ENCODE data around the gene EDDM13. TPM values are rescaled to one million over a fixed set of nuclear protein-coding genes. Genes with fewer than 3 reads are reported as not detected.

EDDM13 gene
- total and polyA plus RNA-seq, 2 of the 13 experiments (the other 11 are each of a cell fraction or from before 2014, with no cell fraction given), result not detected

GRCh38 chr19:56253737-56254136, 18.8 kb upstream of the EDDM13 start (continued):
- TF ChIP-seq ZNF574 (CRISPR knock-in tag; IDR thresholded peaks at IDR 0.05) (no peak), DPF2 (CRISPR knock-in tag; IDR thresholded peaks at IDR 0.05; ENCODE audit: borderline replicate concordance, low read depth) (no peak), ZNF607 (CRISPR knock-in tag; IDR thresholded peaks at IDR 0.05; ENCODE audit: borderline replicate concordance) (no peak)

- intact Hi-C loops (cut with micrococcal nuclease; ENCODE audit: unreplicated experiment), result no loop called here
- FAIRE-seq, result no peak
- POLR2A ChIA-PET, result no interaction called here
- no peak for TF ChIP-seq FOXK2 (IDR thresholded peaks at IDR 0.05)
- no peak for TF ChIP-seq ZXDC (CRISPR knock-in tag; IDR thresholded peaks at IDR 0.05)
- TF ChIP-seq ATF1 (CRISPR knock-in tag; IDR thresholded peaks at IDR 0.05), result no peak
- no peak for TF ChIP-seq AKAP8 (CRISPR knock-in tag; IDR thresholded peaks at IDR 0.05)
- TF ChIP-seq IKZF4 (CRISPR knock-in tag; IDR thresholded peaks at IDR 0.05; ENCODE audit: borderline replicate concordance, low read depth, not compliant biosample characterization), result no peak
- TF ChIP-seq ZNF552 (CRISPR knock-in tag; IDR thresholded peaks at IDR 0.05; ENCODE audit: borderline replicate concordance), result no peak
- TF ChIP-seq E2F5 (CRISPR knock-in tag; conservative IDR thresholded peaks at IDR 0.05), result no peak
- TF ChIP-seq TFE3 (CRISPR knock-in tag; IDR thresholded peaks at IDR 0.05), result no peak
- no peak for TF ChIP-seq ZNF280D (CRISPR knock-in tag; IDR thresholded peaks at IDR 0.05)
Measured at GRCh38 chr19:56258272-56258671, 14.3 kb upstream of the EDDM13 start.

More at GRCh38 chr19:56258272-56258671, 14.3 kb upstream of the EDDM13 start:
- 0 out of 5 replicates have a peak, but pooled peaks cover 0 to 4% of the 10 kb centered on the region in 2 experiments for H3K36me3 ChIP-seq (replicated peaks in 1 of 2; ENCODE audit: control insufficient read depth in 1 of 2, insufficient read depth in 2 of 2, low read length in 2 of 2)
- CTCF ChIA-PET (ENCODE audit: low intra/inter-chr PET ratio, low total read pairs), result no interaction called here
- H3K27ac ChIP-seq (ENCODE audit: extremely low read length, insufficient read depth, low read length), result no peak overlapping the region
- no TSS peak for BruUV-seq (replicated peaks)
- H3K4me1 ChIP-seq (ENCODE audit: insufficient read depth, low read length), result no peaks in the 10 kb centered on the region
- H3K9me3 ChIP-seq (ENCODE audit: low read length), result no peaks in the 10 kb centered on the region
- no peak overlapping the region for H3K4me3 ChIP-seq (replicated peaks in 1 of 3; ENCODE audit: insufficient read depth in 1 of 3, low read depth in 2 of 3, low read length in 3 of 3)
- H3K79me2 ChIP-seq (ENCODE audit: insufficient read depth, low read length), result no peaks in the 10 kb centered on the region
- in situ Hi-C loops (cut with HindIII; ENCODE audit: extremely low pct_ligation_motif_present, low pct_unique_long_range_greater_than_20kb), result no loop called here
- no peak overlapping the region for H2AFZ ChIP-seq (ENCODE audit: low read length)
- no peak overlapping the region for H3K9ac ChIP-seq (ENCODE audit: insufficient read depth, low read depth, low read length)
- H3K27me3 ChIP-seq (ENCODE audit: control insufficient read depth in 1 of 2, insufficient read depth in 2 of 2, low read length in 2 of 2), result no peaks in the 10 kb centered on the region
- no peak overlapping the region for H3K4me2 ChIP-seq (ENCODE audit: low read depth, low read length)
- no peak for ATAC-seq
- DNase-seq (ENCODE audit: low spot score), result no peak
- no peaks in the 10 kb centered on the region for H4K20me1 ChIP-seq (ENCODE audit: insufficient read depth, low read length)
- 95% methylated on average over 12 of the region's 12 CpGs for WGBS (ENCODE audit: low lambda C conversion rate)
